ENCODE results near the gene CLIC4. TPM values are rescaled to one million over a fixed set of nuclear protein-coding genes. Genes with fewer than 3 reads are reported as not detected.

CLIC4 gene
- total and polyA plus RNA-seq, 9 of the 15 experiments (the other 6 are each of a cell fraction or from before 2014, with no cell fraction given) = 16.0 to 67.5 (median 38.4) TPM

DNA sequence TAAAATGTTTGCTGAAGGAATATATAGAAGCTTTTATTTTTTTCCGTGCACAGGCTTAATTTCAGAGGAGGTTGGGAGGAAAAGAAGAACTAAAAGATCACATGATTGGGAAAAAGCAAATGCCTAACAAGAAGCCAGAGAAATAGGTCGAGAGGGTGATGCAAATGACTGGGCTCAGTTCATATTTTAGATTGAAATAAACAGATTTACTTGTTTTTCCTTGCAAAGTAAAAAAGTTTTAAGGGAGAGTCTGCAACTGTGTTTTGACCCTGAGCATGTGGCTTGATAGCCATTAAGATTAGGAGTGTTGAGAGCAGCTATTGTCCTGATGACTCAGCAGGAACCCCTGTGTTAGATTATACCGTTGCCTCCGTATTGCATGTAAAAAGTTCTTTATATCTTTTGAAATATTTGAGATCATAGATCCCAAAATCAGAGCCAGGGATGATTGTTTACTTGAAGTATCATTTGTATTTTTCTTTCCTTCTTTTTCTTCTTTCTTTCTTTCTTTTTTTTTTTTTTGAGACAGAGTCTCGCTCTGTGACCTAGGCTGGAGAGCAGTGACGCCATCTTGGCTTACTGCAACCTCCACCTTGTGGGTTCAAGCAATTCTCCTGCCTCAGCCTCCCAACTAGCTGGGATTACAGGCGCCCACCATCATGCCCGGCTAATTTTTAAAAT, 20.2 kb downstream of the CLIC4 start (continued):
- TF ChIP-seq, protein P1, sequence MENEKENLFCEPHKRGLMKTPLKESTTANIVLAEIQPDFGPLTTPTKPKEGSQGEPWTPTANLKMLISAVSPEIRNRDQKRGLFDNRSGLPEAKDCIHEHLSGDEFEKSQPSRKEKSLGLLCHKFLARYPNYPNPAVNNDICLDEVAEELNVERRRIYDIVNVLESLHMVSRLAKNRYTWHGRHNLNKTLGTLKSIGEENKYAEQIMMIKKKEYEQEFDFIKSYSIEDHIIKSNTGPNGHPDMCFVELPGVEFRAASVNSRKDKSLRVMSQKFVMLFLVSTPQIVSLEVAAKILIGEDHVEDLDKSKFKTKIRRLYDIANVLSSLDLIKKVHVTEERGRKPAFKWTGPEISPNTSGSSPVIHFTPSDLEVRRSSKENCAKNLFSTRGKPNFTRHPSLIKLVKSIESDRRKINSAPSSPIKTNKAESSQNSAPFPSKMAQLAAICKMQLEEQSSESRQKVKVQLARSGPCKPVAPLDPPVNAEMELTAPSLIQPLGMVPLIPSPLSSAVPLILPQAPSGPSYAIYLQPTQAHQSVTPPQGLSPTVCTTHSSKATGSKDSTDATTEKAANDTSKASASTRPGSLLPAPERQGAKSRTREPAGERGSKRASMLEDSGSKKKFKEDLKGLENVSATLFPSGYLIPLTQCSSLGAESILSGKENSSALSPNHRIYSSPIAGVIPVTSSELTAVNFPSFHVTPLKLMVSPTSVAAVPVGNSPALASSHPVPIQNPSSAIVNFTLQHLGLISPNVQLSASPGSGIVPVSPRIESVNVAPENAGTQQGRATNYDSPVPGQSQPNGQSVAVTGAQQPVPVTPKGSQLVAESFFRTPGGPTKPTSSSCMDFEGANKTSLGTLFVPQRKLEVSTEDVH (IDR thresholded peaks at IDR 0.05; ENCODE audit: low read depth, partially characterized antibody) = peak; percentile 54
- TF ChIP-seq, protein P2, sequence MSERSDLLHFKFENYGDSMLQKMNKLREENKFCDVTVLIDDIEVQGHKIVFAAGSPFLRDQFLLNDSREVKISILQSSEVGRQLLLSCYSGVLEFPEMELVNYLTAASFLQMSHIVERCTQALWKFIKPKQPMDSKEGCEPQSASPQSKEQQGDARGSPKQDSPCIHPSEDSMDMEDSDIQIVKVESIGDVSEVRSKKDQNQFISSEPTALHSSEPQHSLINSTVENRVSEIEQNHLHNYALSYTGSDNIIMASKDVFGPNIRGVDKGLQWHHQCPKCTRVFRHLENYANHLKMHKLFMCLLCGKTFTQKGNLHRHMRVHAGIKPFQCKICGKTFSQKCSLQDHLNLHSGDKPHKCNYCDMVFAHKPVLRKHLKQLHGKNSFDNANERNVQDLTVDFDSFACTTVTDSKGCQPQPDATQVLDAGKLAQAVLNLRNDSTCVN (CRISPR knock-in tag; IDR thresholded peaks at IDR 0.05) = 0 out of 2 replicates have a peak, but pooled peaks have one; percentile 10
- TF ChIP-seq, protein P3, sequence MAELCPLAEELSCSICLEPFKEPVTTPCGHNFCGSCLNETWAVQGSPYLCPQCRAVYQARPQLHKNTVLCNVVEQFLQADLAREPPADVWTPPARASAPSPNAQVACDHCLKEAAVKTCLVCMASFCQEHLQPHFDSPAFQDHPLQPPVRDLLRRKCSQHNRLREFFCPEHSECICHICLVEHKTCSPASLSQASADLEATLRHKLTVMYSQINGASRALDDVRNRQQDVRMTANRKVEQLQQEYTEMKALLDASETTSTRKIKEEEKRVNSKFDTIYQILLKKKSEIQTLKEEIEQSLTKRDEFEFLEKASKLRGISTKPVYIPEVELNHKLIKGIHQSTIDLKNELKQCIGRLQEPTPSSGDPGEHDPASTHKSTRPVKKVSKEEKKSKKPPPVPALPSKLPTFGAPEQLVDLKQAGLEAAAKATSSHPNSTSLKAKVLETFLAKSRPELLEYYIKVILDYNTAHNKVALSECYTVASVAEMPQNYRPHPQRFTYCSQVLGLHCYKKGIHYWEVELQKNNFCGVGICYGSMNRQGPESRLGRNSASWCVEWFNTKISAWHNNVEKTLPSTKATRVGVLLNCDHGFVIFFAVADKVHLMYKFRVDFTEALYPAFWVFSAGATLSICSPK (IDR thresholded peaks at IDR 0.05; ENCODE audit: borderline replicate concordance) = peak; percentile 37; the same call in 1 of the 2 replicates
- TF ChIP-seq POLR2A (conservative IDR thresholded peaks at IDR 0.05) = peak; percentile 47; the same call in 1 of the 2 replicates
- TF ChIP-seq LCOR (CRISPR knock-in tag; IDR thresholded peaks at IDR 0.05) = no peak
- no peak for TF ChIP-seq POLR2G (IDR thresholded peaks at IDR 0.05; ENCODE audit: low read depth, low read length)
- TF ChIP-seq, protein P4, sequence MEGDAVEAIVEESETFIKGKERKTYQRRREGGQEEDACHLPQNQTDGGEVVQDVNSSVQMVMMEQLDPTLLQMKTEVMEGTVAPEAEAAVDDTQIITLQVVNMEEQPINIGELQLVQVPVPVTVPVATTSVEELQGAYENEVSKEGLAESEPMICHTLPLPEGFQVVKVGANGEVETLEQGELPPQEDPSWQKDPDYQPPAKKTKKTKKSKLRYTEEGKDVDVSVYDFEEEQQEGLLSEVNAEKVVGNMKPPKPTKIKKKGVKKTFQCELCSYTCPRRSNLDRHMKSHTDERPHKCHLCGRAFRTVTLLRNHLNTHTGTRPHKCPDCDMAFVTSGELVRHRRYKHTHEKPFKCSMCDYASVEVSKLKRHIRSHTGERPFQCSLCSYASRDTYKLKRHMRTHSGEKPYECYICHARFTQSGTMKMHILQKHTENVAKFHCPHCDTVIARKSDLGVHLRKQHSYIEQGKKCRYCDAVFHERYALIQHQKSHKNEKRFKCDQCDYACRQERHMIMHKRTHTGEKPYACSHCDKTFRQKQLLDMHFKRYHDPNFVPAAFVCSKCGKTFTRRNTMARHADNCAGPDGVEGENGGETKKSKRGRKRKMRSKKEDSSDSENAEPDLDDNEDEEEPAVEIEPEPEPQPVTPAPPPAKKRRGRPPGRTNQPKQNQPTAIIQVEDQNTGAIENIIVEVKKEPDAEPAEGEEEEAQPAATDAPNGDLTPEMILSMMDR (IDR thresholded peaks at IDR 0.05 in 2 of 3, conservative IDR thresholded peaks at IDR 0.05 in 1 of 3; ENCODE audit: insufficient read depth in 2 of 3, low read depth in 1 of 3, low read length in 3 of 3) = no peak
- TF ChIP-seq CBFB (CRISPR knock-in tag; IDR thresholded peaks at IDR 0.05) = no peak
- TF ChIP-seq, protein P5, sequence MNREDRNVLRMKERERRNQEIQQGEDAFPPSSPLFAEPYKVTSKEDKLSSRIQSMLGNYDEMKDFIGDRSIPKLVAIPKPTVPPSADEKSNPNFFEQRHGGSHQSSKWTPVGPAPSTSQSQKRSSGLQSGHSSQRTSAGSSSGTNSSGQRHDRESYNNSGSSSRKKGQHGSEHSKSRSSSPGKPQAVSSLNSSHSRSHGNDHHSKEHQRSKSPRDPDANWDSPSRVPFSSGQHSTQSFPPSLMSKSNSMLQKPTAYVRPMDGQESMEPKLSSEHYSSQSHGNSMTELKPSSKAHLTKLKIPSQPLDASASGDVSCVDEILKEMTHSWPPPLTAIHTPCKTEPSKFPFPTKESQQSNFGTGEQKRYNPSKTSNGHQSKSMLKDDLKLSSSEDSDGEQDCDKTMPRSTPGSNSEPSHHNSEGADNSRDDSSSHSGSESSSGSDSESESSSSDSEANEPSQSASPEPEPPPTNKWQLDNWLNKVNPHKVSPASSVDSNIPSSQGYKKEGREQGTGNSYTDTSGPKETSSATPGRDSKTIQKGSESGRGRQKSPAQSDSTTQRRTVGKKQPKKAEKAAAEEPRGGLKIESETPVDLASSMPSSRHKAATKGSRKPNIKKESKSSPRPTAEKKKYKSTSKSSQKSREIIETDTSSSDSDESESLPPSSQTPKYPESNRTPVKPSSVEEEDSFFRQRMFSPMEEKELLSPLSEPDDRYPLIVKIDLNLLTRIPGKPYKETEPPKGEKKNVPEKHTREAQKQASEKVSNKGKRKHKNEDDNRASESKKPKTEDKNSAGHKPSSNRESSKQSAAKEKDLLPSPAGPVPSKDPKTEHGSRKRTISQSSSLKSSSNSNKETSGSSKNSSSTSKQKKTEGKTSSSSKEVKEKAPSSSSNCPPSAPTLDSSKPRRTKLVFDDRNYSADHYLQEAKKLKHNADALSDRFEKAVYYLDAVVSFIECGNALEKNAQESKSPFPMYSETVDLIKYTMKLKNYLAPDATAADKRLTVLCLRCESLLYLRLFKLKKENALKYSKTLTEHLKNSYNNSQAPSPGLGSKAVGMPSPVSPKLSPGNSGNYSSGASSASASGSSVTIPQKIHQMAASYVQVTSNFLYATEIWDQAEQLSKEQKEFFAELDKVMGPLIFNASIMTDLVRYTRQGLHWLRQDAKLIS (CRISPR knock-in tag; IDR thresholded peaks at IDR 0.05) = no peak
- TF ChIP-seq ZC3H8 (IDR thresholded peaks at IDR 0.05) = no peak
- TF ChIP-seq ZNF224 (CRISPR knock-in tag; IDR thresholded peaks at IDR 0.05) = no peak
- TF ChIP-seq YY1 (IDR thresholded peaks at IDR 0.05; ENCODE audit: borderline replicate concordance in 1 of 3, control insufficient read depth in 1 of 3, extremely low read depth in 1 of 3, insufficient read depth in 3 of 3, insufficient read length in 1 of 3, insufficient replicate concordance in 2 of 3, low read depth in 1 of 3, low read length in 2 of 3) = peak in 2 of 3 experiments; percentile 55 to 84
- peak; percentile 91 for TF ChIP-seq SMARCC2 (IDR thresholded peaks at IDR 0.05; ENCODE audit: low read depth)
- TF ChIP-seq NFIX (CRISPR knock-in tag; IDR thresholded peaks at IDR 0.05; ENCODE audit: low read depth) = no peak
- no peak for TF ChIP-seq SAFB (IDR thresholded peaks at IDR 0.05; ENCODE audit: borderline replicate concordance, low read depth, low read length)

Data from K562 (cell line).